HepG2 (cell line): Measurements from ENCODE around the gene PRCP.

Source experiments
- AGO2 ChIP-seq: fragments of 200-400 bp; formaldehyde crosslinking; optimal IDR thresholded peaks from 2 replicates; pipeline ENCODE3; 2017; ENCODE audit warnings: mild to moderate bottlenecking, low read depth, low read length, moderate library complexity
- ELF1 ChIP-seq: sonication (generic); formaldehyde crosslinking; IDR thresholded peaks from 2 replicates; pipeline ENCODE4 v1.4.0; 2020; ENCODE audit warnings: missing genetic modification reagents
- ETV5 ChIP-seq: IDR thresholded peaks from 2 replicates; pipeline ENCODE4 v1.6.1; 2018; ENCODE audit warnings: missing biosample characterization, missing genetic modification reagents, inconsistent platforms, borderline replicate concordance
- GTF3A ChIP-seq: sonication (generic); formaldehyde crosslinking; conservative IDR thresholded peaks from 2 replicates; pipeline ENCODE4 v1.4.0; 2020; ENCODE audit warnings: mild to moderate bottlenecking, missing genetic modification reagents
- IKZF1 ChIP-seq: fragments of 450-650 bp; IDR thresholded peaks from 2 replicates; pipeline ENCODE4 v1.7.1; 2016
- PAF1 ChIP-seq: IDR thresholded peaks from 2 replicates; pipeline ENCODE4 v1.6.1; 2016; ENCODE audit warnings: missing genetic modification reagents, missing compliant biosample characterization
- POLR2AphosphoS2 ChIP-seq: IDR thresholded peaks from 2 replicates; pipeline ENCODE4 v1.6.1; 2011; ENCODE audit warnings: low read depth, low read length, improper control_type of control experiment
- POLR2AphosphoS5 ChIP-seq: IDR thresholded peaks from 2 replicates; pipeline ENCODE4 v1.6.1; 2012; ENCODE audit warnings: low read depth, low read length
- ZC3H4 ChIP-seq: sonication (generic); formaldehyde crosslinking; IDR thresholded peaks from 2 replicates; pipeline ENCODE4 v1.4.0; 2020; ENCODE audit warnings: missing genetic modification reagents, borderline replicate concordance
- TF ChIP-seq, protein P1 (sequence below), 2 experiments: IDR thresholded peaks; 2 replicates each; pipeline ENCODE4 v1.6.1; 2011 to 2012; ENCODE audit warnings: low read length in 2 of 2, borderline replicate concordance in 1 of 2, low read depth in 1 of 2, mild to moderate bottlenecking in 1 of 2, moderate library complexity in 1 of 2
- TF ChIP-seq, protein P2 (sequence below): sonication (generic); formaldehyde crosslinking; IDR thresholded peaks from 2 replicates; pipeline ENCODE4 v1.5.0; 2020; ENCODE audit warnings: mild to moderate bottlenecking, missing genetic modification reagents, moderate library complexity
- TF ChIP-seq, protein P3 (sequence below): sonication (generic); formaldehyde crosslinking; IDR thresholded peaks from 2 replicates; pipeline ENCODE4 v1.4.0; 2020; ENCODE audit warnings: missing genetic modification reagents
- TF ChIP-seq, protein P4 (sequence below): IDR thresholded peaks from 2 replicates; pipeline ENCODE4 v1.6.1; 2016; ENCODE audit warnings: missing compliant biosample characterization, missing genetic modification reagents, borderline replicate concordance
- TF ChIP-seq, protein P5 (sequence below), 2 experiments: sonication (generic) in 1 of 2; formaldehyde crosslinking in 1 of 2; IDR thresholded peaks; 2 replicates each; pipeline versions ENCODE4 v1.4.0 to v1.6.1; 2018 to 2020; ENCODE audit warnings: missing genetic modification reagents in 2 of 2, borderline replicate concordance in 1 of 2, low read depth in 1 of 2, mild to moderate bottlenecking in 1 of 2, missing biosample characterization in 1 of 2

DNA sequence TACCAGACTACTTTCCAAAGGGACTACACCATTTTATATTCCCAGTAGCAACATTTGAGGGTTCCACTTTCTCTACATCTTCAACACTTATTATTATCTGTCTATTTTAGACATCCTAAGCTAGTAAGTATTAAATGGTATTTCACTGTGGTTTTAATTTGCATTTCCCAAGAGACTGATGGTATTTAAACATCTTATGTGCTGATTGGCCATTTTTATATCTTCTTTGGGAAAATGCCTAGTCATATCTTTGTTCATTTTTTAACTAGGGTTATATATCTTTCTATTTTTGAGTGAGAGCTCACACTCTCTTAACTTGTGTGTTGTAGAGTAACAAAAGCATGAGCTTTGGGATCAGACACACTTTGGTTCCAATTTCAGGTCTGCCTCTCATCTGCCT lies 73.7 kb downstream of the PRCP start:
- TF ChIP-seq GTF3A (CRISPR knock-in tag) (no peak), ELF1 (CRISPR knock-in tag) (no peak), ETV5 (no peak), POLR2AphosphoS2 (no peak), IKZF1 (no peak), AGO2 (no peak), PAF1 (CRISPR knock-in tag) (no peak), ZC3H4 (CRISPR knock-in tag) (no peak), POLR2AphosphoS5 (no peak)
- TF ChIP-seq, protein P1, sequence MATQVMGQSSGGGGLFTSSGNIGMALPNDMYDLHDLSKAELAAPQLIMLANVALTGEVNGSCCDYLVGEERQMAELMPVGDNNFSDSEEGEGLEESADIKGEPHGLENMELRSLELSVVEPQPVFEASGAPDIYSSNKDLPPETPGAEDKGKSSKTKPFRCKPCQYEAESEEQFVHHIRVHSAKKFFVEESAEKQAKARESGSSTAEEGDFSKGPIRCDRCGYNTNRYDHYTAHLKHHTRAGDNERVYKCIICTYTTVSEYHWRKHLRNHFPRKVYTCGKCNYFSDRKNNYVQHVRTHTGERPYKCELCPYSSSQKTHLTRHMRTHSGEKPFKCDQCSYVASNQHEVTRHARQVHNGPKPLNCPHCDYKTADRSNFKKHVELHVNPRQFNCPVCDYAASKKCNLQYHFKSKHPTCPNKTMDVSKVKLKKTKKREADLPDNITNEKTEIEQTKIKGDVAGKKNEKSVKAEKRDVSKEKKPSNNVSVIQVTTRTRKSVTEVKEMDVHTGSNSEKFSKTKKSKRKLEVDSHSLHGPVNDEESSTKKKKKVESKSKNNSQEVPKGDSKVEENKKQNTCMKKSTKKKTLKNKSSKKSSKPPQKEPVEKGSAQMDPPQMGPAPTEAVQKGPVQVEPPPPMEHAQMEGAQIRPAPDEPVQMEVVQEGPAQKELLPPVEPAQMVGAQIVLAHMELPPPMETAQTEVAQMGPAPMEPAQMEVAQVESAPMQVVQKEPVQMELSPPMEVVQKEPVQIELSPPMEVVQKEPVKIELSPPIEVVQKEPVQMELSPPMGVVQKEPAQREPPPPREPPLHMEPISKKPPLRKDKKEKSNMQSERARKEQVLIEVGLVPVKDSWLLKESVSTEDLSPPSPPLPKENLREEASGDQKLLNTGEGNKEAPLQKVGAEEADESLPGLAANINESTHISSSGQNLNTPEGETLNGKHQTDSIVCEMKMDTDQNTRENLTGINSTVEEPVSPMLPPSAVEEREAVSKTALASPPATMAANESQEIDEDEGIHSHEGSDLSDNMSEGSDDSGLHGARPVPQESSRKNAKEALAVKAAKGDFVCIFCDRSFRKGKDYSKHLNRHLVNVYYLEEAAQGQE (IDR thresholded peaks at IDR 0.05; ENCODE audit: borderline replicate concordance in 1 of 2, low read depth in 1 of 2, low read length in 2 of 2) = no peak
- TF ChIP-seq, protein P2, sequence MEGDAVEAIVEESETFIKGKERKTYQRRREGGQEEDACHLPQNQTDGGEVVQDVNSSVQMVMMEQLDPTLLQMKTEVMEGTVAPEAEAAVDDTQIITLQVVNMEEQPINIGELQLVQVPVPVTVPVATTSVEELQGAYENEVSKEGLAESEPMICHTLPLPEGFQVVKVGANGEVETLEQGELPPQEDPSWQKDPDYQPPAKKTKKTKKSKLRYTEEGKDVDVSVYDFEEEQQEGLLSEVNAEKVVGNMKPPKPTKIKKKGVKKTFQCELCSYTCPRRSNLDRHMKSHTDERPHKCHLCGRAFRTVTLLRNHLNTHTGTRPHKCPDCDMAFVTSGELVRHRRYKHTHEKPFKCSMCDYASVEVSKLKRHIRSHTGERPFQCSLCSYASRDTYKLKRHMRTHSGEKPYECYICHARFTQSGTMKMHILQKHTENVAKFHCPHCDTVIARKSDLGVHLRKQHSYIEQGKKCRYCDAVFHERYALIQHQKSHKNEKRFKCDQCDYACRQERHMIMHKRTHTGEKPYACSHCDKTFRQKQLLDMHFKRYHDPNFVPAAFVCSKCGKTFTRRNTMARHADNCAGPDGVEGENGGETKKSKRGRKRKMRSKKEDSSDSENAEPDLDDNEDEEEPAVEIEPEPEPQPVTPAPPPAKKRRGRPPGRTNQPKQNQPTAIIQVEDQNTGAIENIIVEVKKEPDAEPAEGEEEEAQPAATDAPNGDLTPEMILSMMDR (CRISPR knock-in tag) = no peak
- TF ChIP-seq, protein P3, sequence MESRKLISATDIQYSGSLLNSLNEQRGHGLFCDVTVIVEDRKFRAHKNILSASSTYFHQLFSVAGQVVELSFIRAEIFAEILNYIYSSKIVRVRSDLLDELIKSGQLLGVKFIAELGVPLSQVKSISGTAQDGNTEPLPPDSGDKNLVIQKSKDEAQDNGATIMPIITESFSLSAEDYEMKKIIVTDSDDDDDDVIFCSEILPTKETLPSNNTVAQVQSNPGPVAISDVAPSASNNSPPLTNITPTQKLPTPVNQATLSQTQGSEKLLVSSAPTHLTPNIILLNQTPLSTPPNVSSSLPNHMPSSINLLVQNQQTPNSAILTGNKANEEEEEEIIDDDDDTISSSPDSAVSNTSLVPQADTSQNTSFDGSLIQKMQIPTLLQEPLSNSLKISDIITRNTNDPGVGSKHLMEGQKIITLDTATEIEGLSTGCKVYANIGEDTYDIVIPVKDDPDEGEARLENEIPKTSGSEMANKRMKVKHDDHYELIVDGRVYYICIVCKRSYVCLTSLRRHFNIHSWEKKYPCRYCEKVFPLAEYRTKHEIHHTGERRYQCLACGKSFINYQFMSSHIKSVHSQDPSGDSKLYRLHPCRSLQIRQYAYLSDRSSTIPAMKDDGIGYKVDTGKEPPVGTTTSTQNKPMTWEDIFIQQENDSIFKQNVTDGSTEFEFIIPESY (CRISPR knock-in tag) = no peak
- TF ChIP-seq, protein P4, sequence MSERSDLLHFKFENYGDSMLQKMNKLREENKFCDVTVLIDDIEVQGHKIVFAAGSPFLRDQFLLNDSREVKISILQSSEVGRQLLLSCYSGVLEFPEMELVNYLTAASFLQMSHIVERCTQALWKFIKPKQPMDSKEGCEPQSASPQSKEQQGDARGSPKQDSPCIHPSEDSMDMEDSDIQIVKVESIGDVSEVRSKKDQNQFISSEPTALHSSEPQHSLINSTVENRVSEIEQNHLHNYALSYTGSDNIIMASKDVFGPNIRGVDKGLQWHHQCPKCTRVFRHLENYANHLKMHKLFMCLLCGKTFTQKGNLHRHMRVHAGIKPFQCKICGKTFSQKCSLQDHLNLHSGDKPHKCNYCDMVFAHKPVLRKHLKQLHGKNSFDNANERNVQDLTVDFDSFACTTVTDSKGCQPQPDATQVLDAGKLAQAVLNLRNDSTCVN = no peak
- TF ChIP-seq, protein P5, sequence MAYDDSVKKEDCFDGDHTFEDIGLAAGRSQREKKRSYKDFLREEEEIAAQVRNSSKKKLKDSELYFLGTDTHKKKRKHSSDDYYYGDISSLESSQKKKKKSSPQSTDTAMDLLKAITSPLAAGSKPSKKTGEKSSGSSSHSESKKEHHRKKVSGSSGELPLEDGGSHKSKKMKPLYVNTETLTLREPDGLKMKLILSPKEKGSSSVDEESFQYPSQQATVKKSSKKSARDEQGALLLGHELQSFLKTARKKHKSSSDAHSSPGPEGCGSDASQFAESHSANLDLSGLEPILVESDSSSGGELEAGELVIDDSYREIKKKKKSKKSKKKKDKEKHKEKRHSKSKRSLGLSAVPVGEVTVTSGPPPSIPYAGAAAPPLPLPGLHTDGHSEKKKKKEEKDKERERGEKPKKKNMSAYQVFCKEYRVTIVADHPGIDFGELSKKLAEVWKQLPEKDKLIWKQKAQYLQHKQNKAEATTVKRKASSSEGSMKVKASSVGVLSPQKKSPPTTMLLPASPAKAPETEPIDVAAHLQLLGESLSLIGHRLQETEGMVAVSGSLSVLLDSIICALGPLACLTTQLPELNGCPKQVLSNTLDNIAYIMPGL (CRISPR knock-in tag; IDR thresholded peaks at IDR 0.05; ENCODE audit: borderline replicate concordance in 1 of 2, low read depth in 1 of 2) = no peak
